ENCODE data around the gene EVA1C. TPM values are rescaled to one million over a fixed set of nuclear protein-coding genes. Genes with fewer than 3 reads are reported as not detected.

EVA1C gene
- total and polyA plus RNA-seq, 9 of the 15 experiments (the other 6 are each of a cell fraction or from before 2014, with no cell fraction given), result 0.22 TPM; not detected in 8

GRCh38 chr21:32481875-32482408, 69.4 kb downstream of the EVA1C start:
- no peak overlapping the region for H3K4me2 ChIP-seq (ENCODE audit: insufficient read depth, low read length)
- H2AFZ ChIP-seq (ENCODE audit: low read depth, low read length), result no peak overlapping the region
- in situ Hi-C loops (cut with MboI) (no loop called here), intact Hi-C loops (cut with micrococcal nuclease) (no loop called here)
- POLR2A ChIA-PET, result interaction anchor here (0.9 to 2.6 kb wide), 4 partner anchors 9 to 53 kb away, joined by 3 to 9 read pairs (median 4); no protein-coding TSS in a partner anchor
- no peak overlapping the region for H3K9ac ChIP-seq (ENCODE audit: insufficient read depth in 1 of 2, low read depth in 2 of 2, low read length in 2 of 2)
- TF ChIP-seq TAF9B (IDR thresholded peaks at IDR 0.05; ENCODE audit: partially characterized antibody) (no peak), NFIC (IDR thresholded peaks at IDR 0.05) (peak; percentile 27; the same call in 1 of the 2 replicates)
- no peak overlapping the region for H3K4me3 ChIP-seq
- FAIRE-seq, result no peak
- H3K4me1 ChIP-seq (replicated peaks in 1 of 2; ENCODE audit: control insufficient read depth in 2 of 2, insufficient read depth in 2 of 2, low read length in 2 of 2), result no peaks in the 10 kb centered on the region; a peak in 2 of 5 replicates
- CTCF ChIA-PET (ENCODE audit: low intra/inter-chr PET ratio), result no interaction called here
- ATAC-seq, result no peak; the same call in 2 of the 3 replicates
- no peaks in the 10 kb centered on the region for H4K20me1 ChIP-seq (replicated peaks; ENCODE audit: control insufficient read depth, insufficient read depth, low read length)
- no peaks in the 10 kb centered on the region for H3K9me3 ChIP-seq (replicated peaks; ENCODE audit: control insufficient read depth, insufficient read depth, low read depth, low read length)
- peak in 1 of 4 experiments; percentile 3 for DNase-seq (ENCODE audit: extremely low read depth in 1 of 4, low spot score in 3 of 4)
- WGBS (ENCODE audit: insufficient coverage, low coverage, missing lambda C conversion rate), result 12% methylated on average over 9 of the region's 9 CpGs
- H3K27me3 ChIP-seq (ENCODE audit: control insufficient read depth in 2 of 2, insufficient read depth in 2 of 2, low read length in 2 of 2), result peaks cover 31 to 36% of the 10 kb centered on the region in 2 experiments
- BruUV-seq (replicated peaks), result no TSS peak
- no peaks in the 10 kb centered on the region for H3K36me3 ChIP-seq (ENCODE audit: control insufficient read depth, insufficient read depth, low read length)
- H3K79me2 ChIP-seq (ENCODE audit: control insufficient read depth, insufficient read depth, low read length), result no peaks in the 10 kb centered on the region
- no peaks in the 10 kb centered on the region for H3K9me1 ChIP-seq (ENCODE audit: control insufficient read depth, insufficient read depth, low read length)
- no peak overlapping the region for H3K27ac ChIP-seq (ENCODE audit: extremely low read depth, low read depth, low read length)

- intact Hi-C loops (cut with micrococcal nuclease), result no loop called here
- ChIA-PET CTCF (ENCODE audit: low intra/inter-chr PET ratio) (no interaction called here), POLR2A (interaction anchor here (0.7 to 2.6 kb wide), 3 partner anchors 10 to 54 kb away, joined by 3 to 9 read pairs (median 5); no protein-coding TSS in a partner anchor)
- 0% methylated on average over 11 of the region's 11 CpGs for WGBS (ENCODE audit: insufficient coverage, low coverage, missing lambda C conversion rate)
- H3K9ac ChIP-seq (ENCODE audit: insufficient read depth in 1 of 2, low read depth in 2 of 2, low read length in 2 of 2), result no peak overlapping the region
- no peaks in the 10 kb centered on the region for H3K4me1 ChIP-seq (replicated peaks in 1 of 2; ENCODE audit: control insufficient read depth in 2 of 2, insufficient read depth in 2 of 2, low read length in 2 of 2)
- DNase-seq (ENCODE audit: extremely low read depth in 1 of 4, low spot score in 3 of 4), result peak in 1 of 4 experiments; percentile 6
- H3K9me3 ChIP-seq (replicated peaks; ENCODE audit: control insufficient read depth, insufficient read depth, low read depth, low read length), result no peaks in the 10 kb centered on the region
- no peak overlapping the region for H3K27ac ChIP-seq (ENCODE audit: extremely low read depth, low read depth, low read length)
- H4K20me1 ChIP-seq (replicated peaks; ENCODE audit: control insufficient read depth, insufficient read depth, low read length), result no peaks in the 10 kb centered on the region
- peak; percentile 58 for ATAC-seq
- no peak for FAIRE-seq
- no TSS peak for BruUV-seq (replicated peaks)
- H3K4me2 ChIP-seq (ENCODE audit: insufficient read depth, low read length), result no peak overlapping the region
- in situ Hi-C loops (cut with MboI), result no loop called here
- H2AFZ ChIP-seq (ENCODE audit: low read depth, low read length), result no peak overlapping the region
- no peak overlapping the region for H3K4me3 ChIP-seq
- H3K36me3 ChIP-seq (ENCODE audit: control insufficient read depth, insufficient read depth, low read length), result no peaks in the 10 kb centered on the region
- peaks cover 30 to 38% of the 10 kb centered on the region in 2 experiments for H3K27me3 ChIP-seq (ENCODE audit: control insufficient read depth in 2 of 2, insufficient read depth in 2 of 2, low read length in 2 of 2)
- no peaks in the 10 kb centered on the region for H3K9me1 ChIP-seq (ENCODE audit: control insufficient read depth, insufficient read depth, low read length)
- no peaks in the 10 kb centered on the region for H3K79me2 ChIP-seq (ENCODE audit: control insufficient read depth, insufficient read depth, low read length)
- TF ChIP-seq ETS2 (tag; IDR thresholded peaks at IDR 0.05; ENCODE audit: borderline replicate concordance, poor library complexity, severe bottlenecking) (no peak), PYGO2 (tag; IDR thresholded peaks at IDR 0.05) (no peak), THRA (IDR thresholded peaks at IDR 0.05) (no peak)
These were observed 70.2 kb downstream of the EVA1C start for GRCh38 chr21:32482565-32483292.
